ENCODE data around the gene DCANP1. TPM values are rescaled to one million over a fixed set of nuclear protein-coding genes. Genes with fewer than 3 reads are reported as not detected.

DCANP1 gene
- polyA plus RNA-seq, 1 experiment, result not detected

DNA sequence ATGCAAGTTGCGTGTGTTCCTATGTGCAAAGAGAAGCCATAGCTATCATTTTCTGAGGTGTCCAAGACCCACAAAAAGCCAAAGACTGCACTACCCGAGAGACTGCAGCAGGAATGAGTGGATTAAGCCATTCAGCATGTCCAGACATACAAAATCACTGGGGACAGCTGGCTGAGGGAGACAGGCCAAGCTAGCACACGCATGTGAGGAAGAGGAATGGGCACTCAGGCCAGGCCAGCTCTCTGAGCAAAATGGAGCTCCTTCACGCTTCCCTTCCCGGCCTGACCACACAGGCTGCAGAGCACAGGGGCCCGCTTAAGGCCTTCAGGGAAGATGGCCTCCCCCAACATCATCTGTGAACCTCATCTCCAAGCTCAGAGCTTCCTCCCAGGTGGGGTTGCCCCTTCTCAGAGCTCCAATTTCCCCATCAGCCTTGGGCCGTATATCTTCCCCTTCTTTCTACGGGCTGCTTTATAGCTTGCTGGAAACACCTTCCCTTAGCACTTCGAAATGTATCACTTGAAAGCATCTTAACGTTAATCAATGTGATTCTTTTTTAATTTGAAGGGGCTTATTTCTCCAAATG, 8.4 kb downstream of the DCANP1 start:
- H3K4me3 ChIP-seq (ENCODE audit: low read depth, low read length), result no peak overlapping the region
- no peak overlapping the region for H3K27ac ChIP-seq (ENCODE audit: low read depth, low read length)
- H3K27me3 ChIP-seq (ENCODE audit: control insufficient read depth, insufficient read depth, low read length), result no peaks in the 10 kb centered on the region
- no peak for TF ChIP-seq CTCF (IDR thresholded peaks at IDR 0.05; ENCODE audit: low read depth, low read length)
- ChIA-PET CTCF (interaction anchor here (0.9 to 9.5 kb wide), 4 partner anchors 14 to 27 kb away, joined by 3 to 77 read pairs (median 10); no protein-coding TSS in a partner anchor), POLR2A (interaction anchor here (1.2 kb wide), 1 partner anchor 10 kb away, joined by 5 read pairs; no protein-coding TSS in a partner anchor)
- DNase-seq (ENCODE audit: low read depth, low spot score), result no peak
- no peaks in the 10 kb centered on the region for H3K9me3 ChIP-seq (ENCODE audit: control insufficient read depth, insufficient read depth, low read length)

- Histone ChIP-seq H3K27me3 (ENCODE audit: control insufficient read depth, insufficient read depth, low read length) (no peaks in the 10 kb centered on the region), H3K27ac (ENCODE audit: low read depth, low read length) (peak overlapping the region; percentile 82), H3K9me3 (ENCODE audit: control insufficient read depth, insufficient read depth, low read length) (no peaks in the 10 kb centered on the region), H3K4me3 (ENCODE audit: low read depth, low read length) (no peak overlapping the region)
- CTCF ChIA-PET, result interaction anchor here (0.9 to 9.5 kb wide), 4 partner anchors 13 to 28 kb away, joined by 3 to 77 read pairs (median 10); no protein-coding TSS in a partner anchor
- POLR2A ChIA-PET, result interaction anchor here (1.2 kb wide), 1 partner anchor 11 kb away, joined by 5 read pairs; no protein-coding TSS in a partner anchor
- TF ChIP-seq CTCF (IDR thresholded peaks at IDR 0.05; ENCODE audit: low read depth, low read length), result peak; percentile 21
- peak; percentile 92 for DNase-seq (ENCODE audit: low read depth, low spot score)
Measured at GRCh38 chr5:135437796-135438560, 9.2 kb downstream of the DCANP1 start.

GRCh38 chr5:135437422-135437795, 9.7 kb downstream of the DCANP1 start:
- H3K27me3 ChIP-seq (ENCODE audit: control insufficient read depth, insufficient read depth, low read length), result no peaks in the 10 kb centered on the region
- DNase-seq (ENCODE audit: low read depth, low spot score), result no peak
- CTCF ChIA-PET, result interaction anchor here (1.6 to 9.5 kb wide), 2 partner anchors 12 to 20 kb away, joined by 13 to 77 read pairs; no protein-coding TSS in a partner anchor
- POLR2A ChIA-PET, result interaction anchor here (1.2 kb wide), 1 partner anchor 11 kb away, joined by 5 read pairs; no protein-coding TSS in a partner anchor
- H3K4me3 ChIP-seq (ENCODE audit: low read depth, low read length), result no peak overlapping the region
- H3K27ac ChIP-seq (ENCODE audit: low read depth, low read length), result peak overlapping the region; percentile 82
- H3K9me3 ChIP-seq (ENCODE audit: control insufficient read depth, insufficient read depth, low read length), result no peaks in the 10 kb centered on the region
- TF ChIP-seq CTCF (IDR thresholded peaks at IDR 0.05; ENCODE audit: low read depth, low read length), result no peak

DNA sequence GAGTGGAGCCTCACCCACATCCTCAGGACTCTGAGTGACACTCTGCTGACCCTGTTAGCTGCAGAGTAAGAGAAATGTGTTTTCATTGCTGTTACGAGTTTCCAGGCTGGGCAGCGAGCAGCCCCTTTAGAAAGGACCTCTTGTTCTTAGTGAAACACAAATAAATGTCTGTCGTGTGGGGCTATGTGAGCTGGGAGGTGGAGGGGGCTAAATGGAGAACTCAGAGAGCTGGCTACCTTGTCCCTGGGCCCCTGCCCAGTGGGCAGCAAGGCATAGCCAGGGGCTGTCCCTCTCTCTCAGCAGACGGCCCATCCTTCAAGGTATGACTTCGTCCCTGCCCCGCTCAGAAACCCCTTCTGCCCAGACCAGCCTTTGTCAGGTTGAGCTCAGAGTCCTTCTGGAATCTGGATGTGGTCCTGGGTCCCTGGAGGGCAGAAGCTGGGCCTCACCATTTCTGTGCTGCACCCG, 10.2 kb downstream of the DCANP1 start:
- no peak overlapping the region for H3K27ac ChIP-seq (ENCODE audit: low read depth, low read length)
- POLR2A ChIA-PET, result no interaction called here
- CTCF ChIA-PET, result interaction anchor here (9.5 kb wide), 1 partner anchor 12 kb away, joined by 77 read pairs; no protein-coding TSS in a partner anchor
- no peak for TF ChIP-seq CTCF (IDR thresholded peaks at IDR 0.05; ENCODE audit: low read depth, low read length)
- no peaks in the 10 kb centered on the region for H3K27me3 ChIP-seq (ENCODE audit: control insufficient read depth, insufficient read depth, low read length)
- DNase-seq (ENCODE audit: low read depth, low spot score), result no peak
- H3K9me3 ChIP-seq (ENCODE audit: control insufficient read depth, insufficient read depth, low read length), result no peaks in the 10 kb centered on the region
- no peak overlapping the region for H3K4me3 ChIP-seq (ENCODE audit: low read depth, low read length)

All from AG04450 (cell line).